Cardiac fibroblast (primary cell): ENCODE data around the gene GNAS.

Source experiments
- DNase-seq, 2 donors: peaks; one replicate each; pipeline versions ENCODE4 v3.0.0 to v3.0.0-alpha.2; 2010; ENCODE audit warnings: low read depth in 2 of 2
- H3K4me3 ChIP-seq, 2 donors: replicated peaks in 1 of 2; 1 replicate in 1 of 2; 2 replicates in 1 of 2; pipeline ENCODE4 v1.5.1; 2011; ENCODE audit warnings: low read depth in 2 of 2, low read length in 2 of 2, mild to moderate bottlenecking in 2 of 2, moderate library complexity in 1 of 2
- CTCF ChIP-seq: IDR thresholded peaks from one replicate; pipeline ENCODE4 v1.5.1; 2011; ENCODE audit warnings: low read depth, mild to moderate bottlenecking, low read length, inconsistent platforms

Gene GNAS

DNA sequence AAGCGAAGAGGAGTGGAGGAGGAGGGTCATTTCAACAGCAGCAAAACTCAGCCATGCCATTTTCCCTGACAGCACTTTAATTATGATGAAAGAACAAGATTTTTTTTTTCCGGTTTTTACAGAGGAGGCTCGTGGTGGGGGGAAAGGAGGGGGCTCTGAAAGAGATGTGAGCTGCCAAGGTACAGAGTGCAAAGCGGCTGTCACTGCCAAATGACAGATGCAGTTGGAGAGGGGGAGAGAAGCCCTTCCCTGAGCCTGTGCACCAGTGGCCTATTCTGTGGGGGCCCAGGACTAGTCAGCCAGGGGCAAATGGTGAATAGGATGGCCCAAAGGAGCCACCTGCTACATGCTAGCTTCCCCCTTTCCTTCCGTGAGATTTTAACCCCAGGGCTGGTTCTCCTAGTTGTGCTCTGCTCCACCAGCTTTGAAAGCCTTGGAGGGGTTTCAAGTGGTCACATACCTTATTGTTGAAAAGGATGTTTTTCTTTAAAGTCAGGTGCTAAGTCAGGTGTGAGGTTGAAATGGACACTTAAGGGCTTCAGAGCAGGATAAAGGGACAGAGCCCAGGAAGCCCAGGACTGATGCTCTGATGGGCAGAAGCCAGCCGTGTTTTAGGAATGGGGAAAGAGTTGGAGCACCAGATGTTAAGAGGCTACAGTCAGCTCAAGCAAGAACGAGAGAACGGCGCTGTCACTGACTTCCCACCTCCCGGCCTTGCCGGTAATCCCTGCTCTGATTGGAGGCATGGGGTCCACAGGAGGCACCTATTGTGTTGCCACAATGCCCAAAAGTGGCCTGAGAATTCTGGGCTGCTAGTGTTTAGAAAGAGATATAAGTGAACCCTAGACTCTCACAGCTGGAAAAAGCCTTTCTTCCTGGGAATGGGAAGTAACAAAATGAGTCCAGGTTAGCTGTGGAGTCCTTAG is 24.8 kb downstream of the GNAS start:
- H3K4me3 ChIP-seq: no peak overlapping the region
- TF ChIP-seq CTCF: no peak
- no peak for DNase-seq

- no peak for DNase-seq
- H3K4me3 ChIP-seq: no peak overlapping the region
- TF ChIP-seq CTCF: no peak
Measured at GRCh38 chr20:58877976-58878360, 25.5 kb downstream of the GNAS start.

DNA sequence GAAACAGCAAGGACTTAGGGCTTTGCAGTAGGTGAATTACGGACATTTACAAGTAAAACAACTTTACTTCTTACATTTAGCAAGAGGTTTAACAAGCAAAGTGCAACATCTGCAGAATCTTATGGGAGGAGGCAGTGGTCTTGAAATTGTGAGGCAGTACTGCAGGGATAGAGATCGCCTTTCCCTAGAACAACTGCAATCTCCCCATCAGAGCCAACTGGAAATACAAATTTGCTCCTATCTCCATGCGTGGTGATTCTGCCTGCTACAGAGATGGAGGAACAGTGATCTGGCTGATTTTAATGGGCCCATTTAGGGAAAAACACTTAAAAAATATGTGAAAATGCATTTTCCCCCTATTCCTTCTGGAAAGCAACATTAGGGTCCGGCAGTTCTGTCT is 25.9 kb downstream of the GNAS start:
- no peak for DNase-seq

GRCh38 chr20:58880441-58880840 is 27.9 kb downstream of the GNAS start:
- no peak for TF ChIP-seq CTCF
- H3K4me3 ChIP-seq: no peak overlapping the region

More for the DNA sequence above, 25.9 kb downstream of the GNAS start:
- TF ChIP-seq CTCF: no peak
- H3K4me3 ChIP-seq: no peak overlapping the region

DNA sequence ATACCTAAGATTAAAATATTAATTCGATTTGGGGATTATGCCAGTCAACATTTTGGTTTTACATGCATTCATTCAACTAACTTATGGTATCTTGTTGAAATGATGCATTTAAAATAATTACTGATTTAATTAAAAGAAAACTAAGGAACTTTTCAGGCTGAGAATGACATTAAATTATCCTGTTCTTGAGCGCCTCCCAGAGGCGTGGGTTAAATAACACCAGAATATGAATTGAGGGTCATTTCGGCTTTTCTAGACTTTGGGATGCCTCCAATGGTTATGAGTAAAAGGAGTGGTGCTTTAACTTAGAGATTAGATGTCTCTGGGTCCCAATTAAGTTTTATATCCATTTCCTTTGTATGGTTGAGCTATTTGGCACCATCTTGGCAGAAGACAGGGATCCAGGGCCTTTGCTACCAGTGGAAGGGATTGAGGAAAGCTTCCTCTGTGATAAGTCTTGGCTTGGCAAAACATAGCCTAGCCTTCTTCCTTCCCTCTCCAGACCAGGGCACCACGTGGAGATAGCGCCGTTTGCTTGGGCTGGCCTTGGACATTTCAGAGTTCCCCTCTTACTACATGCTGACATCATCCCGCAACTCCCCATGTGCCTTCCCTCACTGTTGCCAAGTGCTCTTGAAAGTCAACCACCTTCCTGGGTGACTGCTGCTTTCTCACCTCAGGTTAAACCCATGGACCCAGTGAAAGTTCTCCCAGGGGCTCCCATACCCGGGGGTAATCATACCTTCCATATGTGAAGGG is 28.7 kb downstream of the GNAS start:
- no peak for TF ChIP-seq CTCF
- no peak overlapping the region for H3K4me3 ChIP-seq
- DNase-seq: no peak

More at GRCh38 chr20:58880441-58880840, 27.9 kb downstream of the GNAS start:
- no peak for DNase-seq

DNA sequence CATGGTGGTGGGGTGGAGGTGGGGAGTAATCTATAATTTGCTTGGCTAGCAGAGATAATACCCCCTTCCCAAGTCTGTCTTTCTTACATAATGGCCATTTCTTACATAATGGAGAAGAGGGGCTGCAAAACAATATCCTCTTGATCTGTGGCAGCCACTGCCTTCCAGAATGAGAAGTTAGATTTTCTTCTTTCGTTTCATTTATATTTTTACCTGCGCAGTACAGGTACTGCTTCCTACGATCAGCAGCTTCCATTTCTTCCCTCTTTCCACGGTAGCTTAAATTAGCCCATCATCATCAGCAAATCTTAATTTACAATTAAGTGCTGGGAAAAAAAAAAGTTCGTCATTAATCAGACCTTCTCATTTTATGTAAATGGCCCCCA is 30.2 kb downstream of the GNAS start:
- no peak for TF ChIP-seq CTCF
- H3K4me3 ChIP-seq: no peak overlapping the region
- DNase-seq: no peak
